HK-2 (cell line): ENCODE results near the gene F2R.

Experiments
- DNase-seq: peaks from one replicate; pipeline ENCODE4 v3.0.0-alpha.2; 2018; ENCODE audit not compliant: unreplicated experiment

F2R gene

GRCh38 chr5:76690704-76691466, 25.0 kb upstream of the F2R start:
- no peak for DNase-seq

GRCh38 chr5:76691467-76692273, 24.3 kb upstream of the F2R start:
- DNase-seq = peak; percentile 13

- DNase-seq = no peak
Observed at GRCh38 chr5:76692274-76692540, 23.7 kb upstream of the F2R start.

- DNase-seq = no peak
Observed at GRCh38 chr5:76692651-76693050, 23.3 kb upstream of the F2R start.

GRCh38 chr5:76693141-76693540, 22.8 kb upstream of the F2R start:
- no peak for DNase-seq

- DNase-seq = no peak
Observed at GRCh38 chr5:76694317-76694716, 21.6 kb upstream of the F2R start.

- DNase-seq = no peak
Observed at GRCh38 chr5:76695346-76695745, 20.6 kb upstream of the F2R start.

- DNase-seq = no peak
Observed at GRCh38 chr5:76696251-76696650, 19.7 kb upstream of the F2R start.

GRCh38 chr5:76697670-76698069, 18.3 kb upstream of the F2R start:
- DNase-seq = no peak

GRCh38 chr5:76700571-76700970, 15.4 kb upstream of the F2R start:
- no peak for DNase-seq

- no peak for DNase-seq
Observed at GRCh38 chr5:76701298-76701697, 14.6 kb upstream of the F2R start.

GRCh38 chr5:76703707-76704106, 12.2 kb upstream of the F2R start:
- no peak for DNase-seq

GRCh38 chr5:76704131-76704663, 11.7 kb upstream of the F2R start:
- DNase-seq = no peak

- no peak for DNase-seq
Observed at GRCh38 chr5:76705574-76705973, 10.4 kb upstream of the F2R start.

GRCh38 chr5:76709762-76710161, 6.2 kb upstream of the F2R start:
- DNase-seq = no peak

GRCh38 chr5:76710991-76711390, 4.9 kb upstream of the F2R start:
- DNase-seq = no peak

- DNase-seq = no peak
Observed at GRCh38 chr5:76714751-76715485, 1.0 kb upstream of the F2R start.

GRCh38 chr5:76715486-76715735, 515 bp upstream of the F2R start:
- no peak for DNase-seq

GRCh38 chr5:76716456-76717157, 681 bp downstream of the F2R start:
- peak; percentile 6 for DNase-seq

- no peak for DNase-seq
Observed at GRCh38 chr5:76717222-76718083, 1.5 kb downstream of the F2R start.

GRCh38 chr5:76718381-76718832, 2.5 kb downstream of the F2R start:
- DNase-seq = no peak
